Neural cell (in vitro differentiated cells): ENCODE results near the gene DAGLA. TPM values are rescaled to one million over a fixed set of nuclear protein-coding genes. Genes with fewer than 3 reads are reported as not detected.

Experiments used
- H2AFZ ChIP-seq: fragments of 200-600, 300-800 bp; sonication (generic), shearing (Covaris generic); 2 replicates; pipeline ENCODE4 v1.6.0; 2014; ENCODE audit warnings: low read depth, mild to moderate bottlenecking, antibody characterized with exemption, low read length, moderate library complexity
- H3F3A ChIP-seq: fragments of 200-600 bp; shearing (Covaris generic); 2 replicates; pipeline ENCODE4 v1.6.1; 2016; ENCODE audit warnings: mild to moderate bottlenecking, moderate library complexity, mixed read lengths, antibody characterized with exemption, low read length; ENCODE audit not compliant: insufficient read depth, poor library complexity, severe bottlenecking
- H3K27ac ChIP-seq: fragments of 200-600, 300-800 bp; sonication (generic), shearing (Covaris generic); 2 replicates; pipeline ENCODE4 v1.5.1; 2014; ENCODE audit warnings: mild to moderate bottlenecking, low read length, moderate library complexity
- H3K27me3 ChIP-seq: fragments of 300-800, 200-600 bp; sonication (generic), shearing (Covaris generic); 2 replicates; pipeline ENCODE4 v1.6.0; 2014; ENCODE audit warnings: mild to moderate bottlenecking, low read depth, low read length, moderate library complexity; ENCODE audit not compliant: insufficient read depth
- H3K36me3 ChIP-seq: fragments of 300-800, 200-600 bp; sonication (generic), shearing (Covaris generic); 2 replicates; pipeline ENCODE4 v1.5.1; 2014; ENCODE audit warnings: mild to moderate bottlenecking, antibody characterized with exemption, low read length, moderate library complexity; ENCODE audit not compliant: insufficient read depth
- H3K4me2 ChIP-seq: fragments of 300-800, 200-600 bp; sonication (generic), shearing (Covaris generic); 2 replicates; pipeline ENCODE4 v1.6.0; 2014; ENCODE audit warnings: mild to moderate bottlenecking, low read length
- H3K4me3 ChIP-seq: fragments of 300-800, 200-600 bp; sonication (generic), shearing (Covaris generic); 2 replicates; pipeline ENCODE4 v1.5.1; 2014; ENCODE audit warnings: mild to moderate bottlenecking, low read length, moderate library complexity
- H3K79me2 ChIP-seq: fragments of 200-600 bp; shearing (Covaris generic); replicated peaks from 2 replicates; pipeline ENCODE4 v1.6.0; 2014; ENCODE audit warnings: mild to moderate bottlenecking, low read length, moderate library complexity; ENCODE audit not compliant: insufficient read depth
- H3K9ac ChIP-seq: fragments of 300-800, 200-600 bp; sonication (generic), shearing (Covaris generic); 2 replicates; pipeline ENCODE4 v1.6.1; 2016; ENCODE audit warnings: mild to moderate bottlenecking, low read length, mixed read lengths
- H3K9me2 ChIP-seq: fragments of 200-600 bp; shearing (Covaris generic); 2 replicates; pipeline ENCODE4 v1.6.1; 2016; ENCODE audit warnings: mild to moderate bottlenecking, low read length, mixed read lengths; ENCODE audit not compliant: insufficient read depth
- H3K9me3 ChIP-seq: fragments of 200-600, 300-800 bp; sonication (generic), shearing (Covaris generic); 2 replicates; pipeline ENCODE4 v1.6.1; 2016; ENCODE audit warnings: mild to moderate bottlenecking, mixed run types, low read length, moderate library complexity, mixed read lengths
- H4K20me1 ChIP-seq: fragments of 200-600 bp; shearing (Covaris generic); 2 replicates; pipeline ENCODE4 v1.6.1; 2016; ENCODE audit warnings: mild to moderate bottlenecking, mixed run types; ENCODE audit not compliant: insufficient read depth
- EP300 ChIP-seq: fragments of 450-650 bp; conservative IDR thresholded peaks from 2 replicates; pipeline ENCODE4 v1.6.1; 2014; ENCODE audit warnings: antibody characterized with exemption, mild to moderate bottlenecking, moderate library complexity; ENCODE audit not compliant: poor library complexity, severe bottlenecking
- EZH2 ChIP-seq: fragments of 200-600, 300-800 bp; shearing (Covaris generic), sonication (generic); IDR thresholded peaks from 2 replicates; pipeline ENCODE4 v1.6.1; 2014; ENCODE audit warnings: antibody characterized with exemption, low read length, borderline replicate concordance, mild to moderate bottlenecking; ENCODE audit not compliant: insufficient read depth, poor library complexity, severe bottlenecking
- MXI1 ChIP-seq: fragments of 450-650 bp; conservative IDR thresholded peaks from 2 replicates; pipeline ENCODE4 v1.6.1; 2014; ENCODE audit warnings: antibody characterized with exemption, mild to moderate bottlenecking; ENCODE audit not compliant: poor library complexity, severe bottlenecking
- POLR2AphosphoS5 ChIP-seq: IDR thresholded peaks from 2 replicates; pipeline ENCODE4 v1.6.1; 2012
- RAD21 ChIP-seq: fragments of 450-650 bp; conservative IDR thresholded peaks from 2 replicates; pipeline ENCODE4 v1.6.1; 2014; ENCODE audit warnings: antibody characterized with exemption, mild to moderate bottlenecking, moderate library complexity
- SMC3 ChIP-seq: fragments of 450-650 bp; conservative IDR thresholded peaks from 2 replicates; pipeline ENCODE4 v1.6.1; 2014; ENCODE audit warnings: antibody characterized with exemption, mild to moderate bottlenecking, moderate library complexity; ENCODE audit not compliant: poor library complexity
- TAF1 ChIP-seq: IDR thresholded peaks from 2 replicates; pipeline ENCODE4 v1.6.1; 2012; ENCODE audit warnings: low read depth
- polyA plus RNA-seq: library from polyadenylated mRNA; depleted of rRNA; stranded (reverse); fragments of >200 nt; gene quantifications from 2 replicates; pipeline ENCODE4 v1.2.3, GENCODE V29; 2014
- TF ChIP-seq, protein P1 (sequence below): IDR thresholded peaks from 2 replicates; pipeline ENCODE4 v1.6.1; 2012; ENCODE audit warnings: borderline replicate concordance
- TF ChIP-seq, protein P2 (sequence below): fragments of 450-650 bp; IDR thresholded peaks from 2 replicates; pipeline ENCODE4 v1.5.1; 2014; ENCODE audit warnings: antibody characterized with exemption, mild to moderate bottlenecking, moderate library complexity; ENCODE audit not compliant: poor library complexity, severe bottlenecking

DAGLA gene
- polyA plus RNA-seq, 1 donor from 2014 or later, result 4.5 TPM

DNA sequence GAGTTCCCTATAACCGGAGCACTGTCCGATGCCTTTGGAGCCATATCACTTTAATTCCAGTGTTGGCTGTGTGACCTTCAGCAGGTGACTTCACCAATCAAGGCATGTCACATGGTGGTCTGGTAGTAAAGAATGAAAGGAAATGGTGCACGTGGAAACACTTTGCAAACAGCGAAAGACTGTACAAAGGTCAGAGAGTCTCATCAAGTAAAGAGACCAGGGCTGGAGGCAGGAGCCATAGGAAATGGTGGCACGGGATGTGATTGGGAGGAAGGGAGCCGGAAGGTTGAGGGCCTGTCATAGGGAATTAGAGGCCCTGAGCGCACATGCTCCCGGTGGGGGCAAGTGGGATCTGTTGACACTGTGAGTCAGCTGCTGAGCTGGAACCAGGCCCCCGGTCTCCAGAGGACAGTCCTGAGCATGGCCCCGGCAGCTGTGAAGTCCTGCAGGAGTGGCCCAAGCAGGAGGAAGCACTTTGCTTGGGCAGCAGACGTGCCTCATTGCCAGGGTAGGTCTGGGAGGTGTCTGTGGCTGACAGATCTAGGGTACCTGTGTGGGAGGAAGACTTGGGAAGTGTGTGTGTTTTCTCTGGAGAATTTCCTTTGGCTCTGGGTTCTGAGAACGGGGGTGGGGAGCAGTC, 2.0 kb downstream of the DAGLA start:
- H3K9me3 ChIP-seq, result no peaks in the 10 kb centered on the region
- H3K27ac ChIP-seq, result no peak overlapping the region
- no peak overlapping the region for H3K9ac ChIP-seq
- H3K4me3 ChIP-seq, result peak overlapping the region; percentile 80
- H3K9me2 ChIP-seq, result no peaks in the 10 kb centered on the region
- no peaks in the 10 kb centered on the region for H4K20me1 ChIP-seq
- no peaks in the 10 kb centered on the region for H3F3A ChIP-seq
- H3K4me2 ChIP-seq, result no peak overlapping the region
- no peaks in the 10 kb centered on the region for H3K36me3 ChIP-seq
- H3K79me2 ChIP-seq, result no peaks in the 10 kb centered on the region
- no peaks in the 10 kb centered on the region for H3K27me3 ChIP-seq
- no peak overlapping the region for H2AFZ ChIP-seq
- no peak for TF ChIP-seq MXI1
- TF ChIP-seq, protein P1, sequence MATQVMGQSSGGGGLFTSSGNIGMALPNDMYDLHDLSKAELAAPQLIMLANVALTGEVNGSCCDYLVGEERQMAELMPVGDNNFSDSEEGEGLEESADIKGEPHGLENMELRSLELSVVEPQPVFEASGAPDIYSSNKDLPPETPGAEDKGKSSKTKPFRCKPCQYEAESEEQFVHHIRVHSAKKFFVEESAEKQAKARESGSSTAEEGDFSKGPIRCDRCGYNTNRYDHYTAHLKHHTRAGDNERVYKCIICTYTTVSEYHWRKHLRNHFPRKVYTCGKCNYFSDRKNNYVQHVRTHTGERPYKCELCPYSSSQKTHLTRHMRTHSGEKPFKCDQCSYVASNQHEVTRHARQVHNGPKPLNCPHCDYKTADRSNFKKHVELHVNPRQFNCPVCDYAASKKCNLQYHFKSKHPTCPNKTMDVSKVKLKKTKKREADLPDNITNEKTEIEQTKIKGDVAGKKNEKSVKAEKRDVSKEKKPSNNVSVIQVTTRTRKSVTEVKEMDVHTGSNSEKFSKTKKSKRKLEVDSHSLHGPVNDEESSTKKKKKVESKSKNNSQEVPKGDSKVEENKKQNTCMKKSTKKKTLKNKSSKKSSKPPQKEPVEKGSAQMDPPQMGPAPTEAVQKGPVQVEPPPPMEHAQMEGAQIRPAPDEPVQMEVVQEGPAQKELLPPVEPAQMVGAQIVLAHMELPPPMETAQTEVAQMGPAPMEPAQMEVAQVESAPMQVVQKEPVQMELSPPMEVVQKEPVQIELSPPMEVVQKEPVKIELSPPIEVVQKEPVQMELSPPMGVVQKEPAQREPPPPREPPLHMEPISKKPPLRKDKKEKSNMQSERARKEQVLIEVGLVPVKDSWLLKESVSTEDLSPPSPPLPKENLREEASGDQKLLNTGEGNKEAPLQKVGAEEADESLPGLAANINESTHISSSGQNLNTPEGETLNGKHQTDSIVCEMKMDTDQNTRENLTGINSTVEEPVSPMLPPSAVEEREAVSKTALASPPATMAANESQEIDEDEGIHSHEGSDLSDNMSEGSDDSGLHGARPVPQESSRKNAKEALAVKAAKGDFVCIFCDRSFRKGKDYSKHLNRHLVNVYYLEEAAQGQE, result no peak
- no peak for TF ChIP-seq EZH2
- TF ChIP-seq RAD21, result no peak
- TF ChIP-seq, protein P2, sequence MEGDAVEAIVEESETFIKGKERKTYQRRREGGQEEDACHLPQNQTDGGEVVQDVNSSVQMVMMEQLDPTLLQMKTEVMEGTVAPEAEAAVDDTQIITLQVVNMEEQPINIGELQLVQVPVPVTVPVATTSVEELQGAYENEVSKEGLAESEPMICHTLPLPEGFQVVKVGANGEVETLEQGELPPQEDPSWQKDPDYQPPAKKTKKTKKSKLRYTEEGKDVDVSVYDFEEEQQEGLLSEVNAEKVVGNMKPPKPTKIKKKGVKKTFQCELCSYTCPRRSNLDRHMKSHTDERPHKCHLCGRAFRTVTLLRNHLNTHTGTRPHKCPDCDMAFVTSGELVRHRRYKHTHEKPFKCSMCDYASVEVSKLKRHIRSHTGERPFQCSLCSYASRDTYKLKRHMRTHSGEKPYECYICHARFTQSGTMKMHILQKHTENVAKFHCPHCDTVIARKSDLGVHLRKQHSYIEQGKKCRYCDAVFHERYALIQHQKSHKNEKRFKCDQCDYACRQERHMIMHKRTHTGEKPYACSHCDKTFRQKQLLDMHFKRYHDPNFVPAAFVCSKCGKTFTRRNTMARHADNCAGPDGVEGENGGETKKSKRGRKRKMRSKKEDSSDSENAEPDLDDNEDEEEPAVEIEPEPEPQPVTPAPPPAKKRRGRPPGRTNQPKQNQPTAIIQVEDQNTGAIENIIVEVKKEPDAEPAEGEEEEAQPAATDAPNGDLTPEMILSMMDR, result no peak
- TF ChIP-seq POLR2AphosphoS5, result no peak
- TF ChIP-seq EP300, result no peak
- TF ChIP-seq SMC3, result no peak
- TF ChIP-seq TAF1, result no peak

DNA sequence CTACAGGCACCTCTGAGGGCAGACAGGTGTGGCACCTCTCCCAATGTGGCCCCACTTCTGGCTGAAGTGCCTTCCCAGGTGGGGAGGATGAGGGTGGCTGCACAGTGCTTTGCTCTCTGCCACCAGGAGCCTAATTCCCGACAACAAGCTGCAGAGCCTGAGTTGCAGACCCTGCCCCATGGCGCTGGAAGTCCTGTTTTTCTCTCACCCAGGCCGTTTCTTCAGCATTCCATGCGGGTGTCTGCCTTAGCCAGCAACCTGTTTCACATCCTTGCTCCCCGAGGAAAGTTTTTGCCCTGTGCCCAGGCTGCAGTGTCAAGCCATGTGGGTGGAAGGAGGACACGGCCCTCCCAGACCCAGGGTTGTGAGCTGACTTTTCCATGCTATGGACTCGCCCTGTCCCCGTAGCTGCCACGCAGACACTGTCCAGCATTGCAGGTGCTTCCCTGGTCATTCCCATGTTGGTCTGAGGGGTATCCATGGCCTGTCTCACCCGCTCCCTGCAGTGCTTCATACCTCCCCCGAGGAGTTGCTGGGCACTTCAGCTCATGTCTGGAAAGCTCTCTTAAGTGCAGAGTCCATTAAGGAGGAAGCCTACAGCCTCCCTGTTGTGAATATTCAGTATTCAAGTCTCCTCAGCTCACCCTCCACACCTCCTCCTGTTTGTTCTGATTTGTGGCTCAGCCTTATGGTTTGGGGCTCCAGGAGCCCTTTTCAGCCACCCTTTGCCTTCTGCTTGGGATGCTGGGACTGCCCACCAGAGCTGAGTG, 2.9 kb downstream of the DAGLA start:
- Histone ChIP-seq H3K36me3 (no peaks in the 10 kb centered on the region), H3K79me2 (no peaks in the 10 kb centered on the region), H4K20me1 (no peaks in the 10 kb centered on the region), H2AFZ (no peak overlapping the region), H3K27ac (no peak overlapping the region), H3K9ac (no peak overlapping the region), H3K4me2 (no peak overlapping the region), H3F3A (no peaks in the 10 kb centered on the region), H3K9me3 (no peaks in the 10 kb centered on the region), H3K9me2 (no peaks in the 10 kb centered on the region), H3K4me3 (peak overlapping the region; percentile 80), H3K27me3 (no peaks in the 10 kb centered on the region)
- TF ChIP-seq, protein P2, result no peak
- TF ChIP-seq POLR2AphosphoS5, result peak; percentile 47
